GM12873 (cell line): Measurements from ENCODE around the gene RAB3GAP2.

Source experiments
- CTCF ChIP-seq: IDR thresholded peaks from 2 replicates; pipeline ENCODE4 v1.5.1; 2012; ENCODE audit warnings: low read depth, mild to moderate bottlenecking, moderate library complexity, low read length, control low read depth; ENCODE audit not compliant: insufficient read depth; ENCODE audit errors: missing control alignments

RAB3GAP2 gene

GRCh38 chr1:220137019-220137786 lies 135.1 kb downstream of the RAB3GAP2 start:
- TF ChIP-seq CTCF: no peak

GRCh38 chr1:220135755-220136154 lies 136.5 kb downstream of the RAB3GAP2 start:
- no peak for TF ChIP-seq CTCF

- TF ChIP-seq CTCF: no peak
Observed at GRCh38 chr1:220129479-220130210, 142.6 kb downstream of the RAB3GAP2 start.

GRCh38 chr1:220127076-220127475 lies 145.2 kb downstream of the RAB3GAP2 start:
- no peak for TF ChIP-seq CTCF

GRCh38 chr1:220124542-220124941 lies 147.7 kb downstream of the RAB3GAP2 start:
- no peak for TF ChIP-seq CTCF

- TF ChIP-seq CTCF: peak; percentile 51
Observed at GRCh38 chr1:220123889-220124288, 148.4 kb downstream of the RAB3GAP2 start.

- no peak for TF ChIP-seq CTCF
Observed at GRCh38 chr1:220123066-220123465, 149.2 kb downstream of the RAB3GAP2 start.
